ENCODE data around the gene YWHAE. TPM values are rescaled to one million over a fixed set of nuclear protein-coding genes. Genes with fewer than 3 reads are reported as not detected.

The YWHAE gene
- total RNA-seq, 2 donors from 2014 or later = 655 to 703 TPM

DNA sequence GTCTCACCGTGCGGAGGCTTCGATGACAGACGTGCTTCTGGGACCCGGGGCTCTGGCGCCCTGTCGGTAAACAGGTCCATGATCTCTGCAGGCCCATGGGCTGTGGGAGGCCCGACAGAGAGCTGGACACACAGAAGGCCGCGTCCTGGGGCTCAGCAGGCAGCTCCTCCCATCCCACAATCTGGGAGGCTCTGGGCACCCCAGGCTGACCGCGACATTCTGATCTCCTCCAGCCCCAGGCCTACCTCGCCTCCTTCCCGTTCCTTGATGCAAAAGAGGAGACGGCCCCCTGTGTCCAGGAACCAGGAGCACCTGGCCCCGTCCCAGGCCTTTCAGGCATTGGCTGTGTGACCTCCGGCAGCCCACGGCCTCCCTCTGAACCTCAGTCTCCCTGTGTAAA lies 97.3 kb downstream of the YWHAE start:
- H3K36me3 ChIP-seq = no peaks in the 10 kb centered on the region
- H3K27ac ChIP-seq = no peak overlapping the region
- no peak overlapping the region for H3K4me3 ChIP-seq
- DNase-seq (ENCODE audit: low spot score) = no peak
- no peaks in the 10 kb centered on the region for H3K4me1 ChIP-seq
- TF ChIP-seq, protein P1, sequence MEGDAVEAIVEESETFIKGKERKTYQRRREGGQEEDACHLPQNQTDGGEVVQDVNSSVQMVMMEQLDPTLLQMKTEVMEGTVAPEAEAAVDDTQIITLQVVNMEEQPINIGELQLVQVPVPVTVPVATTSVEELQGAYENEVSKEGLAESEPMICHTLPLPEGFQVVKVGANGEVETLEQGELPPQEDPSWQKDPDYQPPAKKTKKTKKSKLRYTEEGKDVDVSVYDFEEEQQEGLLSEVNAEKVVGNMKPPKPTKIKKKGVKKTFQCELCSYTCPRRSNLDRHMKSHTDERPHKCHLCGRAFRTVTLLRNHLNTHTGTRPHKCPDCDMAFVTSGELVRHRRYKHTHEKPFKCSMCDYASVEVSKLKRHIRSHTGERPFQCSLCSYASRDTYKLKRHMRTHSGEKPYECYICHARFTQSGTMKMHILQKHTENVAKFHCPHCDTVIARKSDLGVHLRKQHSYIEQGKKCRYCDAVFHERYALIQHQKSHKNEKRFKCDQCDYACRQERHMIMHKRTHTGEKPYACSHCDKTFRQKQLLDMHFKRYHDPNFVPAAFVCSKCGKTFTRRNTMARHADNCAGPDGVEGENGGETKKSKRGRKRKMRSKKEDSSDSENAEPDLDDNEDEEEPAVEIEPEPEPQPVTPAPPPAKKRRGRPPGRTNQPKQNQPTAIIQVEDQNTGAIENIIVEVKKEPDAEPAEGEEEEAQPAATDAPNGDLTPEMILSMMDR (IDR thresholded peaks at IDR 0.05) = no peak
- H3K27me3 ChIP-seq = peaks cover 0 to 7% of the 10 kb centered on the region in 2 donors
- no peaks in the 10 kb centered on the region for H3K9me3 ChIP-seq

DNA sequence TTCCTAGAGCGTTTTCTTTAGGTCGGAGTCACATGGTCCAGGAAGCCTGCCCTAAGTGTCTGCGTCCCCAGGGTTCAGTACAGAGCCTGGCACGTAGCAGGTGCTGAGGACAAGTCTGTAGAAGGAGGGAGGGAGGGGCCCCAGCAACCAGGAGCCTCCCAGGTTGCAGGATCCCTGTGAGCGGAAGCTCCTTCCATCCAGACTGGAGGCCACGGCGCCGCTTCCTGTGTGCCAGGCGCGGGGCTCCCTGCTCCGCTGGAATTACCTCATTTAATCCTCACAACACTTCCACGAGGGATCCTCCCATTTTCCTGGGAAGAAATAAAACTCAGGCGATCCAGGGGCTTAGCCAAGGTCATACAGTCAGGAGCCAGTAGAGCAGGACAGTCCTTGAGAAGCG lies 98.5 kb downstream of the YWHAE start:
- H3K9me3 ChIP-seq = no peaks in the 10 kb centered on the region
- H3K4me3 ChIP-seq = no peak overlapping the region
- H3K4me1 ChIP-seq = no peaks in the 10 kb centered on the region
- H3K36me3 ChIP-seq = no peaks in the 10 kb centered on the region
- no peak overlapping the region for H3K27ac ChIP-seq
- TF ChIP-seq, protein P1 (IDR thresholded peaks at IDR 0.05) = no peak
- DNase-seq (ENCODE audit: low spot score) = no peak
- H3K27me3 ChIP-seq = peaks cover 0 to 7% of the 10 kb centered on the region in 2 donors

DNA sequence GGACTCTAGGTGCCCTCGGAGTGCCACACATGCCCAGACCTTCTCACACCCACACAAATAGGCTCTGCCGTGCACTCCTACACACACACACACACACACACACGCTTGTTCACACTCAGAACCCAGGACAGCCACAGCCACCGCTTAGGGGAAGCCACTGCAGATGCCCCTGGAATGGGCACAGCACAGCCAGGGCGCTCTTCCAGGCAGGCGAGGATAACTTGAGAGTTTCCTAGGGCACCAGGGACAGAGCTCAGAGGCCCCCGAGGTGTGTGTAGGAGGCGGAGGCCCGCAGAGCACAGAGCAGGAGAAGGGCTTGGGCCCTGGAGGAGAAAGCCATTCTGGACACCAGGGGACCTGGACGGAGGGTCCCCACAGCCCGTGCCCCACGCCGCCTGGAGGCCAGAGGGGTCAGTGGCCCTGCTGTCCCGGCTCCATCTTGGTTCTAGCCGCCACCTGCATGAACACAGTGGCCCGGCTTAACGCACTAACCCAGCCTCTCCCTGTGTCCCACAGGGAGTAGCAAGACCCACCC lies 99.6 kb downstream of the YWHAE start:
- TF ChIP-seq, protein P1 (IDR thresholded peaks at IDR 0.05) = no peak
- Histone ChIP-seq H3K36me3 (no peaks in the 10 kb centered on the region), H3K4me1 (no peaks in the 10 kb centered on the region), H3K27ac (no peak overlapping the region), H3K27me3 (peaks cover 0 to 7% of the 10 kb centered on the region in 2 donors), H3K4me3 (no peak overlapping the region), H3K9me3 (no peaks in the 10 kb centered on the region)
- no peak for DNase-seq (ENCODE audit: low spot score)

DNA sequence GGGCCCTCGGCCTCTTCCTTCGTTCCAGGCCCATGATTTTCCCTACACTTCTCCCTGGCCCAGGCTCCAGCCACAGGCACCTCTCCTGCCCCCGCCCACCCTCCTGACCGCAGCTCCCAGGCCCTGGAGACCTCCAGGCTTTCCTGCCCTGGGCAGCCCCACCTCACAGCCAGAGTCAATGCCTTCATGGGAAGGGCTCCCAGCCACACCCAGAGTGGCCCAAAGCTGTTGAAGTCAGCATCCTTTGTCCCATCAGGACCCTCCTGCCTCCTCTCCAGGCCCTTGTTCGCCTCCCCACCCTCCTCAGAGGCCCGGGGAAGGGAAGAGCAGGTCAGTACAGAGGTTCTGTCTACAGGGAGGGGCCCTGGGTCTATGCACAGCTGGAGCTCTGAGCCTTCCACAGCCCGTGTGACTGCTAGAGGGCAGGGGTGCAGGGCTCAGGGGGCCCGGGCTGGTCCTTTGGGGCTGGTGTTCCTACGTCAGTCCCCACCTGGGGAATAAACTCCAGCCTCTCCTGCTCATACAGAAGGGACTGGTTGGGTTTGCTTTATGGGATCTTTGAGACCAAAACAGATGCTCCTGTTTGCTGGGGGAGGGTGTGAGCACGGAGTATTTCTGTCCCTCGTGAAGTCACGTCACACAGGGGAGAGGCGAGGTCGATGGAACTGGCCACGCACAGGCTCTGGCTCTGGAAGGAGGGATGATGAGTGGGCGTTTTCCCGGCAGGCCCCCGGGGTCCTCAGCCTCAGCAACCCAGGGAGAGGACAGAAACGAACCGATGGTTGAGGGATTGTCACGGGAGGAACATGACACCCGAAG lies 100.3 kb downstream of the YWHAE start:
- H3K36me3 ChIP-seq = no peaks in the 10 kb centered on the region
- TF ChIP-seq, protein P1 (IDR thresholded peaks at IDR 0.05) = no peak
- DNase-seq (ENCODE audit: low spot score) = no peak
- no peaks in the 10 kb centered on the region for H3K4me1 ChIP-seq
- H3K27ac ChIP-seq = no peak overlapping the region
- no peak overlapping the region for H3K4me3 ChIP-seq
- H3K9me3 ChIP-seq = no peaks in the 10 kb centered on the region
- peaks cover 0 to 7% of the 10 kb centered on the region in 2 donors for H3K27me3 ChIP-seq

DNA sequence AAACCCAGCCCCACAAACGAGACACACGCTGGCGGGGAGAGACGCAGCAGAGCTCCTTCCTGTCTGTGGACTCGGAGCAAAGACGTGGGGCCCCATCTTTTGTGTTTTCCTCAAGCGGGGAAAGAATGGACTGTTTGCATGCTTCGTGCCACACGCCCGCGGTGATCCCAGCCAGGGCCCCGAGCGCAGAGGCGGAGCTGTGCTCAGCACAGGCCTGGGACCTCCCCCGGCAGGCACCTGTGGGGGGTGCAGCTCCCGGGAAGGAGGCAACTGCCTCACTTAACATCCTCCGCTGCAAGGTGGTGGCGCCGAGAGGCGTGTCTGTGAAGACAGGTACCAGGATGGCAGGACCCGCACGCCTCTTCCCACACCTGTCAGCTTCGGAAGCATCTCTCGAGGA lies 101.4 kb downstream of the YWHAE start:
- no peak overlapping the region for H3K27ac ChIP-seq
- TF ChIP-seq, protein P1 (IDR thresholded peaks at IDR 0.05) = no peak
- H3K4me3 ChIP-seq = no peak overlapping the region
- peaks cover 0 to 7% of the 10 kb centered on the region in 2 donors for H3K27me3 ChIP-seq
- no peaks in the 10 kb centered on the region for H3K9me3 ChIP-seq
- no peaks in the 10 kb centered on the region for H3K36me3 ChIP-seq
- no peak for DNase-seq (ENCODE audit: low spot score)
- H3K4me1 ChIP-seq = no peaks in the 10 kb centered on the region

Other genes with a start within 250 kb of the YWHAE start
- 100 to 1,000 TPM in 1 of 2 donors, 10 to 100 TPM in 1; 94.9 to 116 TPM for gene ABR, start 220.2 kb downstream of the YWHAE start, total RNA-seq
- gene BHLHA9, start 129.8 kb downstream of the YWHAE start, total RNA-seq = not detected
- 1 to 10 TPM in 1 of 2 donors, under 1 TPM in 1; 0.48 to 4.2 TPM for gene TRARG1, start 120.6 kb downstream of the YWHAE start, total RNA-seq
- gene CRK, start 56.0 kb upstream of the YWHAE start, total RNA-seq = 10 to 100 TPM; 36.0 to 49.8 TPM
- gene MYO1C, start 92.5 kb upstream of the YWHAE start, total RNA-seq = 100 to 1,000 TPM in 1 of 2 donors, 10 to 100 TPM in 1; 83.6 to 161 TPM
- 10 to 100 TPM; 64.9 to 78.1 TPM for gene INPP5K, start 116.4 kb upstream of the YWHAE start, total RNA-seq
- gene PITPNA, start 162.6 kb upstream of the YWHAE start, total RNA-seq = 10 to 100 TPM; 35.1 to 39.6 TPM
- gene SLC43A2, start 228.6 kb upstream of the YWHAE start, total RNA-seq = 1 to 10 TPM; 3.6 to 9.8 TPM
- 10 to 100 TPM in 1 of 2 donors, 1 to 10 TPM in 1; 8.6 to 14.8 TPM for gene SCARF1, start 245.5 kb upstream of the YWHAE start, total RNA-seq
- 10 to 100 TPM; 38.6 to 60.7 TPM for gene RILP, start 249.6 kb upstream of the YWHAE start, total RNA-seq

Measured in right atrium auricular region (tissue), 2 donors.